DMS53 (cell line): ENCODE results near the gene CLEC9A.
A peak's percentile ranks its signal among the peaks of the same experiment; 100 is the strongest.

ENCODE experiments used
- DNase-seq: peaks from one replicate; lab custom pipeline; 2025; lab: John Stamatoyannopoulos, UW

Gene CLEC9A

GRCh38 chr12:10110256-10110844 is 79.9 kb downstream of the CLEC9A start:
- DNase-seq = no peak

DNA sequence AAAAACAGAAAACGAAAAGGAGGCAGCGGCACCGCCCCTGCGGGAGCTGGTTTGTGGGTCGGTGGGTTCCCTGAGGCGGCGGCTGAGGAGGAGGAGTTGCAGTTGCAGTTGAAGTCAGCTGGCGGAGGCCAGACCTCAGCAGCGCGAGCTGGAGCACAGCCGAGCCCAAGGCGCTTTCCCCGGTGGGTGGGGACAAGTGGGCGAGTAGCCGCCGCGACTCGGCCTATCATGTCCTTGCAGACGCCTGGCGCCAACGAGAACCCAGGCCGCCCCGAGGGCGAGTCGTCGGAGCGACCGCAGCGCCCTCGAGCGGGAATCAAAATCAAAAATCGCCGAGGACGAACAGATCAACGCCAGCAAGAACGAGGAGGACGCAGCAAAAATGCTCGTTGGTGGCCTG is 81.0 kb downstream of the CLEC9A start:
- no peak for DNase-seq

DNA sequence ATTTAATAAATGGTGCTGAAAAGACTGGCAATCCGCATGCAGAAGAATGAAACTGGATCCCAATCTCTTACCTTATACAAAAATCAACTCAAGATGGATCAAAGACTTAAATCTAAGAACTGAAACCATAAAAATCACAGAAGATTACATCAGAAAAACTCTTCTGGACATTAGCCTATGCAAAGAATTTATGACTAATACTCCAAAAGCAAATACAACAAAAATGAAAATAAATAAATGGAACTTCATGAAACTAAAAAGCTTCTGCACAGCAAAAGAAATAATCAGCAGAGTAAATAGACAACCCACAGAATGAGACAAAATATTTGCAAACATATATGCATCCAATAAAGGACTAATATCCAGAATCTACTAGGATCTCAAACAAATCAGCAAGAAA is 82.6 kb downstream of the CLEC9A start:
- DNase-seq = peak; percentile 35

- peak; percentile 71 for DNase-seq
Measured at GRCh38 chr12:10113920-10114319, 83.4 kb downstream of the CLEC9A start.

DNA sequence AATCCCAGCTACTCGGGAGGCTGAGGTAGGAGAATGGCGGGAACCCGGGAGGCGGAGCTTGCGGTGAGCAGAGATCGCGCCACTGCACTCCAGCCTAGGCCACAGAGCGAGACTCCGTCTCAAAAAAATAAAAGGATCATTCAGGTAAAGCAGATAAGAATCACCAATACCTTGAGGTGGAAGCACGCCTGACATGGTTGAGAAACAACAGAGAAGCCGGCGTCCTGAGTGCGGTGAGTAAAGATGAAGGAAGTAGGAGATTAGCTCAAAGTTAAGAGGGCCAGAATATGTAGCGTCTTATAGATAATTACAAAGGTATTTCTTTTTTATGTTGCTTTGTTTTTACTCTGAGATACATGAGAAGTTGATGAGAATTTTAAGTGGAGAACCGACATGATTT is 84.8 kb downstream of the CLEC9A start:
- no peak for DNase-seq
